ENCODE measurements around the gene FRAS1. TPM values are rescaled to one million over a fixed set of nuclear protein-coding genes. Genes with fewer than 3 reads are reported as not detected.
"Not testable (repeated sequence)": the region's sequence is repeated elsewhere in the genome, so short reads cannot be mapped to it uniquely, and the experiment has no call there.

FRAS1 gene
- total RNA-seq, 1 donor from 2014 or later = 13.7 TPM

GRCh38 chr4:78454016-78454415, 396.9 kb downstream of the FRAS1 start:
- FAIRE-seq (no peak), DNase-seq (ENCODE audit: low read depth) (peak; percentile 86)
- Histone ChIP-seq H3K36me3 (ENCODE audit: control insufficient read depth, insufficient read depth, low read length) (no peaks in the 10 kb centered on the region), H3K4me3 (ENCODE audit: low read depth, low read length) (no peak overlapping the region), H3K27me3 (ENCODE audit: control insufficient read depth, insufficient read depth, low read length) (no peaks in the 10 kb centered on the region)
- TF ChIP-seq CTCF (IDR thresholded peaks at IDR 0.05; ENCODE audit: insufficient read depth, low read length, severe bottlenecking) = no peak

GRCh38 chr4:78457751-78458150, 400.6 kb downstream of the FRAS1 start:
- Histone ChIP-seq H3K36me3 (ENCODE audit: control insufficient read depth, insufficient read depth, low read length) (no peaks in the 10 kb centered on the region), H3K4me3 (ENCODE audit: low read depth, low read length) (no peak overlapping the region), H3K27me3 (ENCODE audit: control insufficient read depth, insufficient read depth, low read length) (no peaks in the 10 kb centered on the region)
- FAIRE-seq (no peak), DNase-seq (ENCODE audit: low read depth) (no peak)
- TF ChIP-seq CTCF (IDR thresholded peaks at IDR 0.05; ENCODE audit: insufficient read depth, low read length, severe bottlenecking) = no peak

- TF ChIP-seq CTCF (IDR thresholded peaks at IDR 0.05; ENCODE audit: insufficient read depth, low read length, severe bottlenecking) = no peak
- no peaks in the 10 kb centered on the region for H3K27me3 ChIP-seq (ENCODE audit: control insufficient read depth, insufficient read depth, low read length)
Observed at GRCh38 chr4:78459327-78459726, 402.2 kb downstream of the FRAS1 start.

GRCh38 chr4:78460368-78460767, 403.2 kb downstream of the FRAS1 start:
- Histone ChIP-seq H3K4me3 (ENCODE audit: low read depth, low read length) (no peak overlapping the region), H3K36me3 (ENCODE audit: control insufficient read depth, insufficient read depth, low read length) (no peaks in the 10 kb centered on the region), H3K27me3 (ENCODE audit: control insufficient read depth, insufficient read depth, low read length) (no peaks in the 10 kb centered on the region)
- TF ChIP-seq CTCF (IDR thresholded peaks at IDR 0.05; ENCODE audit: insufficient read depth, low read length, severe bottlenecking) = no peak
- FAIRE-seq (no peak), DNase-seq (ENCODE audit: low read depth) (no peak)

More at GRCh38 chr4:78459327-78459726, 402.2 kb downstream of the FRAS1 start:
- FAIRE-seq (no peak), DNase-seq (ENCODE audit: low read depth) (no peak)
- Histone ChIP-seq H3K4me3 (ENCODE audit: low read depth, low read length) (no peak overlapping the region), H3K36me3 (ENCODE audit: control insufficient read depth, insufficient read depth, low read length) (no peaks in the 10 kb centered on the region)

GRCh38 chr4:78464265-78464664, 407.1 kb downstream of the FRAS1 start:
- Histone ChIP-seq H3K27me3 (ENCODE audit: control insufficient read depth, insufficient read depth, low read length) (no peaks in the 10 kb centered on the region), H3K36me3 (ENCODE audit: control insufficient read depth, insufficient read depth, low read length) (no peaks in the 10 kb centered on the region), H3K4me3 (ENCODE audit: low read depth, low read length) (no peak overlapping the region)
- no peak for TF ChIP-seq CTCF (IDR thresholded peaks at IDR 0.05; ENCODE audit: insufficient read depth, low read length, severe bottlenecking)
- DNase-seq (ENCODE audit: low read depth) (peak; percentile 84), FAIRE-seq (no peak)

GRCh38 chr4:78467223-78467622, 410.1 kb downstream of the FRAS1 start:
- FAIRE-seq; H3K36me3 ChIP-seq (ENCODE audit: control insufficient read depth, insufficient read depth, low read length); H3K27me3 ChIP-seq (ENCODE audit: control insufficient read depth, insufficient read depth, low read length); H3K4me3 ChIP-seq (ENCODE audit: low read depth, low read length); DNase-seq (ENCODE audit: low read depth): not testable (repeated sequence)
